ENCODE measurements around the gene PDCD5.
"Not testable (repeated sequence)": the region's sequence is repeated elsewhere in the genome, so short reads cannot be mapped to it uniquely, and the experiment has no call there.

Gene PDCD5, protein sequence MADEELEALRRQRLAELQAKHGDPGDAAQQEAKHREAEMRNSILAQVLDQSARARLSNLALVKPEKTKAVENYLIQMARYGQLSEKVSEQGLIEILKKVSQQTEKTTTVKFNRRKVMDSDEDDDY

DNA sequence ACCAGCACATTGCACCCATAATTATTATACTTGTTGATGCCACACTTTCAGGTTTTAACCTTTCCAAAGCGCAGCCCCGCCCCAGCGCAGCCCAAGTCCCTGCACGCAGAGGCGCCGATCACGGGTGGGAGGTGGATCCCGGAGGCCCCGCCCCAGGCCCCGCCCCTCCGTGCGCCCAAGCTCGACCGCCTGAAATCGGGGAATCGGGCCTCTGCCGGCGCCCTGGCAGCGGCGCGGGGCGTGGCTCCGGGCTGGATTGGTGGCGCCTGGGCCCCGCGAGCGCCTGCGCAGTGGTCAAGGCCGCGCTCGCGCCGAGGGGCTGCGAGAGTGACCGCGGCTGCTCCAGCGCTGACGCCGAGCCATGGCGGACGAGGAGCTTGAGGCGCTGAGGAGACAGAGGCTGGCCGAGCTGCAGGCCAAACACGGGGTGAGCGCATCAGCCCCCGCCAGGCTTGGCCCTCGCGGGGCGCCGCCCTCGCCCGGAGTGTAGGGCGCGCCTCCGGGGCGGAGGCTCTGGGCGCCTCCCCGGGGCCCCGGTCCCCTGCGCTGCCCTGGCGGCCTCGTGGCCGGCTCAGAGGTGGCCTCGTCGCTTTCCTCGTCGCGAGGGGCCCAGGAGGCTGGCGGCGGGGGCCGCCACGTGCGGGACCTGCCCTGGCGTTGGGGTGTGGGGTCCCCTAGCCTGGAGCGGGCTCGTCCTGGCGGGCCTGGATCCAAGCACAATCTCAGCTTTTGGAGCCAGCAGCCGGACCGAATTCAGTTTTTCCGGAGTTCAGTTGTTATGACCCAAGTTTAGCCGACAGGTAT lies at the start of gene PDCD5:
Gene PDCD5, plus strand, starts transcription at position 290 of the 804 bp plus-strand sequence. Its CDS starts 72 bp downstream, at position 362.
- DNase-seq (ENCODE audit: low spot score) = peak; percentile 94

DNA sequence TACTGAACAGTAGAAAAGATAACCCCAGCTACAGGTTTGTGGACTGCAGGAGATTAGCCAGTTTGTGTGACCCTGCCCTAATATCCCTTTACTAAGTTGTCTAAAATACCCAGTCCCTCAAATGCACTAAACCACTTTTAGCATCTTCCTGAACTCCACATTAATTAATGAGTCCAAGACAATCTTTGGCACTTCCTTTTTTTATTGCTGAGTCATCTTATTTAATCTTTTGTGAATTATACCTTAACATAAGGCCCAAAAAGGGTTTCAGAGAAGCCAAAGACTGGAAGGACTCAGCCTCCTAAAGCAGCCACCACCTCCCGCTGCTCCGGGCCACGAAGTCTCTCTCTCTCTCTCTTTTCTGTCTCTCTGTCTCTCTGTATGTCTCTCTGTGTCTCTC lies 48.8 kb upstream of the PDCD5 start:
- DNase-seq (ENCODE audit: low spot score) = no peak

DNA sequence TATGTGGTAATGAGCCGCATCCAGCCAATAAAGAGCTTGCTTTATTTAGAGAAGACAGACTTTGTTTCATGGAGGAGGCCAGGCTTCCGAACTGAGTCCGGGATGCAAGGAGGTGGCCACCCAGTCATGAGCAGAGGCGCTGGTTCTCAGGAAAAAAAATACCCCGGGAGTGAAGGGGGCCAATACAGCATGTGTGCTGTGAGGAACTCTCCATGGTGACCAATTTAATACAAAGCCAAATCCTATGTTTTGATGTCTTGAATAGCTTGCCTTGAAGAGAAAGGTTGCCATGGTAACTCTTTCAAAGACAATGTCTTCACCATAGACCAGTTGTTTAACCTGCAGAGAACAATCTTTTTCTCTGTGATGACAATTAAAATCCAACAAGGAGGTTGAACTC lies 43.4 kb upstream of the PDCD5 start:
- DNase-seq (ENCODE audit: low spot score) = no peak

DNA sequence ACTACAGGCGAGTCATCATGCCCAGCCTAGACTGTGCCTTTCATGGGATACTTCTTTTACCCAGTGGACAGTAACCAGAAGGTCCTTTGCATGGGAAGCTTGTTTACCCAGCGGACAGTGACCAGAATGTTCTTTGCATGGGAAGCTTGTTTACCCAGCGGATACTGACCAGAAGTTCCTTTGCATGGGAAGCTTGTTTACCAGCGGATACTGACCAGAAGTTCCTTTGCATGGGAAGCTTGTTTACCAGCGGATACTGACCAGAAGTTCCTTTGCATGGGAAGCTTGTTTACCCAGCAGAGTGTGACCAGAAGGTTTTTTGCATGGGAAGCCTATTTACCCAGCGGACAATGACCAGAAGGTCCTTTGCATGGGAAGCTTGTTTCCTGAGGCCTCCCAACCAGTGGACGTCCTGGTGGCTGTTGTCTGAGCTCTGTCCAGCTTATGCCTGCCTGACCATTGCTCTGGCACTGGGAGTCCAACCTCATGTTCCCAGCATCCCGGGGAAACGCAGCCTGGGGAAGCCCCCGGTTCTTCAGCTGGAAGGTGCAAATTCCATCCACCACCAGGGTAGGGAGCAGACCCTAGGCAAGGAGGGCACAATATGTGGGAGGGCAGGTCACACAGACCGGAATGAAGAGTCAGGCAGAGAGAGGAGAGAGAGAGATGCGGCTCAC lies 41.6 kb upstream of the PDCD5 start:
- no peak for DNase-seq (ENCODE audit: low spot score)

DNA sequence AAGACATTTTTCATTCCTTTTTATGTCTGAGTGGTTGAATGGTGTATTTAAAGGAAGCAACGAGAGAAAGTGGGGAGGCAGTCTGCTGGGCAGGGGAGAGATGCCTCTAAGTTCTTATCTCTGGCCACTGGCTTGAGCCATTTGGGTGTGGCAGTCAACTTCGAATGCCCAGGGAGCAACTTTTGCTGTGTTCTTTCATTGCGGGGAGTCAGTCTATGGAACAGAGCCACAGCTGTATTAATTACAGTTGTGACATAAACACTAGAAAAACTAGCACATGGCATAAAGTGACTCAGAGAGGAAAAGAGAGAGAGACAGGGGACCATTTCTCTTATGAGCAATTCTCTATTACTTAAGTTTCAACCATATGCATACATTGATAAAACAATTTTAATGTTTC lies 40.4 kb upstream of the PDCD5 start:
- no peak for DNase-seq (ENCODE audit: low spot score)

DNA sequence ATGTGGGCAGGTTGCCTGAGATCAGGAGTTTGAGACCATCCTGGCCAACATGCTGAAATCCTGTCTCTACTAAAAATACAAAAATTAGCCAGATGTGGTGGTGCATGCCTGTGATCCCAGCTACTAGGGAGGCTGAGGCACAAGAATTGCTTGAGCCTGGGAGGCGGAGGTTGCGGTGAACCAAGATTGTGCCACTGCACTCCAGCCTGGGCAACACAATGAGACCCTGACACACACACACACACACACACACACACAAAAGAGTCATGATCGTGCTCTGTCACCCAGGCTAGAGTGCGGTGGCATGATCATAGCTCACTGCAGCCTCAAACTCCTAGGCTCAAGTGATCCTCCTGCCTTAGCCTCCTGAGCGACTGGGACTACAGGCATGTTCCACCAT lies 39.6 kb upstream of the PDCD5 start:
- DNase-seq (ENCODE audit: low spot score) = not testable (repeated sequence)

DNA sequence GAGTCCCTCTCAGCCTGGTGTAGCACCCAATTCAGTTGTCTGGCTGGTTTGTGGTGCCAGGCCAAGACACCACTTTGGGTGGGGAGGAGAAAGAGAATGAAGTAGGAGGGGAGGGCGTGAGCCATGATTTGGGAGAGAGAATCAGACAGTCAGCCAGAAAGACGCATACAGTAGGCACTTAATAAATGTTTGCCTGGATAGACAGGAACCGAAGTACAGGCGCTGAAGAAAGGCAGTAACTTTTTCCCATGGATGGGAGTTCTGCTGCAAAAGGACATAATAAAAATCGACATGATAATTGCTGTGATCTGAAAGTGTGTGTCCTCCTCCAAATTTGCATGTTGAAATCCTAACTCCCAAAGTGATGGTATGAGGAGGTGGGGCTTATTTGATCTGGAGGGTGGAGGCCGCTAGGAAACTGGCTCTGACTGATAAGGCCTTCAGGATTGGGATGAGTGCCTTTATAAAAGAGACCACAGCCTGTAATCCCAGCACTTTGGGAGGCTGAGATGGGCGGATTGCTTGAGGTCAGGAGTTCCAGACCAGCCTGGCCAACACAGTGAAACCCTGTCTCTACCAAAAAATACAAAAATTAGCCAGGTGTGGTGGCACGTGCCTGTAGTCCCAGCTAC lies 38.4 kb upstream of the PDCD5 start:
- no peak for DNase-seq (ENCODE audit: low spot score)

DNA sequence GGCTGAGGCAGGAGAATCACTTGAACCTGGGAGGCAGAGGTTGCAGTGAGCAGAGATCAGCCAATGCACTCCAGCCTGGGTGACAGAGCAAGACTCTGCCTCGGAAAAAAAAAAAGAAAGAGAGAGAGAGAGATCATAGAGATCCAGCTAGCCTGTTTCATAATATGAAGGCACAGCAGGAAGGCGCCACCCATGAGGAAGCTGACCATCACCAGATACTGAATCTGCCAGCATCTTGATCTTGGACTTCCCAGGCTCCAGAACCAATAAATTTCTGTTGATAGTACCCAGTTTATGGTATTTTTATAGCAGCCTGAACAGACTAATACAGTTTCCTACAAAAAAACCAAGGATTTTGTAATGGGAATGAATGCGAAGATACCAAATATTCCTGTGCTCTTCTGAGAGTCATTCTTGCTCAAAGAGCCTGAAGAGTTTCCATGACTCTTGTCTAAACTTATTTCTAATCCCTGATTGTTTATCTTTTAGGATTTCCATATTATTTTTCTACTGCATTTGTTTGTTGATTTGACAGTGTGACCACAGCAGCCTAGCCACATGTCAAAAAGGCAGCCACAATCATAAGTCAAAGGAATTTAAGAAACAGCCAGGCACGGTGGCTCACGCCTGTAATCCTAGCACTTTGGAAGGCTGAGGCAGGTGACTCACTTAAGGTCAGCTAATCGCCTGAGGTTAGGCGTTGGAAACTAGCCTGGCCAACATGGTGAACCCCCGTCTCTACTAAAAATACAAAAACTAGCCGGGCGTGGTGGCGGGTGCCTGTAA lies 37.7 kb upstream of the PDCD5 start:
- no peak for DNase-seq (ENCODE audit: low spot score)

DNA sequence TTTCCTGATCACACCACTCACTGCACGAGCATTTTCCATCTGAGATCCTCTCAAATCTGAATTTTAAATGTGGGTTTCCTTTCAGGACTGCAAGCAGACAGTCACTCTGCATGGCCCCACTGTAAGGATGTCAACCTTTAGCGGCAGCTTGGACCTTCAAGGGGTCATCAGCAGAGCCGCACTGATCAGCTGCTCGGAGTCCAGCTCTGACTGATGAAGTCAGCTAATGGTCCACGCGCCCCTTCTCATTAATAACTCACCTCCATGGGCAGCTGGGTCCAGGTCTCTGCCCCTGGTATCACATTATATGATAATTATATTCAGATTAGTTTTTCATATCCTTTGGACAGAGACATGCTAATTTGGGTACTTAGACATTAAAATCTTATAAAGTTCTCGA lies 36.1 kb upstream of the PDCD5 start:
- no peak for DNase-seq (ENCODE audit: low spot score)

DNA sequence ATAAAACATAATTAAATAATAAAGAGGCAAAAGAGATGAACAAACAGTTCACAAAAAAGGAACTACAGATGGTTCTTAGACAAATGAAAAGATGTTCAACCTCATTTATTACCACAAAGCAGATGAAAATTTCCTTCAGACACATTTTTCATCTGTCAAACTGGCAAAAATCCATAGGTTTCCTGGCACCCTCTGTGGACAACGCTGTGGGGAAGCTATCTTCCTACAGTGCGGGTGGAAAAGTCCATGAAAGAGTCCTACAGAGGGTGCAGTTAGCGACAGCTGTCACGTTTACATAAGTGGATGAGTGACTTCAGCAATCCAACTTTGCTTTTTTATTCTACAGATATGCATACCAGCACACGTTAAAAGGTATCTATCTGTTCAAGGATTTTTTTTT lies 30.3 kb upstream of the PDCD5 start:
- DNase-seq (ENCODE audit: low spot score) = no peak

DNA sequence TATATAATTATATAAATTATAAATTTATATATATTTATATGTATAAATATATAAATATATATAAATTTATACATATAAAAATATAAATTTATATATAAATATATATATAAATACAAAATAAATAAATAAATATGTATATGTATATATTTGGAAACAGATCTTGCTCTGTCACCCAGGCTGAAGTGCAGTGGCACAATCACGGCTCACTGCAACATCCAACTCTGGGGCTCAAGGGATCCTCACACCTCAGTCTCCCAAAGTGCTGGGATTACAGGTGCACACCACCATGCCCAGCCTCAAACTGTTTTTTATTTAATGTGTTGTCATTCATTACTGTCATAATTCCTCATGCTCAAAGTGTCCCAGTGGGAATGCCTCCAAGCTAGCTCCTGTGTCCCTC lies 25.2 kb upstream of the PDCD5 start:
- DNase-seq (ENCODE audit: low spot score) = no peak

DNA sequence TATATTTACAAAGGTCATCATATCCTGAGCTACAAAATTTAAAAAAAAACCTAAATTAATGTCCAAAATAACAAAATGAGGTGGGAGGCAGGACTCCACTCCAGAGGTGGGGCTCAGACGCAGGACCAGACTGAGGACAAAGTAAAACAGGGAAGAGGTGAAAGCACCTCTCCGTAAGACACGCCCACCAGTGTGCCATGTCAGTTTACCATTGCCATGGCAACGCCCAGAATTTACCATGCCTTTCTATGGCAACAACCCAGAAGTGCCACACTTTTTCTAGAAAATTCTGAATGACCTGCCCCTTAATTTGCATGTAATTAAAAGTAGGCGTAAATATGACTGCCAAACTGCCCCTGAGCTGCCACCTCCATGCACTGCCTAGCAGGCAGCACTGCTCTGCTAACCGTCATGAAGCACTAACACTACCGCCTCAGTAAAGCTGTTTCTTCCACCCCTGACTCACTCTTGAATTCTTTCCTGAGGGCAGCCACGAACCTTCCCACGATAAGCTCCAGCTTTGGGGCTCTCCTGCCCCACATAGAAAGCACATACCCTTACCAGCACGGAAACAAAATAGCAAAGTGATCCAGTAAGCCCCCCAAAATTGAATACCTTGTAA lies 22.3 kb upstream of the PDCD5 start:
- DNase-seq (ENCODE audit: low spot score) = no peak

DNA sequence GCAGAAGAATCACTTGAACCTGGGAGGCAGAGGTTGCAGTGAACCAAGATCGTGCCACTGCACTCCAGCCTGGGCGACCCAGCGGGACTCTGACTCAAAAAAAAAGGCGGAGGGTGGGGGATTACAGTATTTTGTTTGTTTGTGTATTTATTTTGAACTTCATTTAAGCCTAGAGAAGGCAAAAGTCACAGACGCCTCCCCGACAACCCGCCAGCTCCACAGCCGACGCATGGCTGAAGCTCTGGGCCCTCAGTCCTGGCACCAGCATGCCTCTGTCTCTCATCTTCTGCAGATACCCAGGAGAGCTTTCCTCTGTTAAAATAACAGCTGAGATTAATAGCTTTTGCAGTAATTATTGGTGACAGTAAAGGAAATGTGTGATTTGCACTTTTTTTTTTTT lies 17.2 kb upstream of the PDCD5 start:
- DNase-seq (ENCODE audit: low spot score) = no peak

DNA sequence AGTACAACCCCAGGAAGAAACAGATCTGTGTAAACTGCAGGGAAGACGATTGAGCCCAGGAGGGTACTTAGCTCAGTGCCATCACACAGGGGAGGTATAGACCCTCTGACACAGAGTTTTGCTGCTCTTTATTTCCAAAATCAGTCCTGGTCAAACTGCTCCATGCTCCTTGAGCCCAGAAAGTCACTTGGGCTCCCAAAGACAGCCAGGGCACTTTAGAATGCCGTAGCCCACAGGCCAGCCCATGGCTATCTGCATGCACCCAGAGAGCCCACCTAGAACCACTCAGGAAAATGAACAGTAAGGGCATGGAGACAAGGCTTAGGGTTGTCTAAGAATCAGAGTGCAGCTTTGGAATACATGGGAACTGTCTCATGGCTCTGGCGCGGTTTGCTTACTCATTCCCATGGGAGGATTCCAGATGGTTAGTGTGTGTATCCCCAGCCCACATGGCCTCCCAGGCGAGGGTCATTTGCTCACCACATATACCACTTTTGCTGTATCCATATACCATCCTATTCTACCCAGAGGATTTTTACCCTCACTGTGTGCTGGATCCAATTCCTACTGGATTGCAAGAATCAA lies 14.7 kb upstream of the PDCD5 start:
- peak; percentile 46 for DNase-seq (ENCODE audit: low spot score)

DNA sequence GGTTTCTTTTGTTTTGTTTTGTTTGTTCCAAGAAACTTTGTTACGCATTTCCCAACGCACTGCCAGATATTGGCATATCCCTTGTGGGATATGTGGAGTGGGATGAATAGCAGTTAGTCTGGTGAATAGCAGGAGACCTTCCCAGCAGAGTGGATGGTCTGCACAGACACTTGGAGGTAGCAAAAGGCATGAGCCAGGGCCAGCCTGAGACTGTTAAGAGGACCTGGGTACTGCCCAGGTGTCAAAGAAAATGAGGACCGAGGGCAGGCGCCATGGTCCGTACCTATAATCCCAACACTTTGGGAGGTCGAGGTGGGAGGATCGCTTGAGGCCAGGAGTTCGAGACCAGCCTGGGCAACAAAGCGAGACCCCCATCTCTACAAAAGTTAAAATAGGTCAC lies 13.5 kb upstream of the PDCD5 start:
- DNase-seq (ENCODE audit: low spot score) = no peak

DNA sequence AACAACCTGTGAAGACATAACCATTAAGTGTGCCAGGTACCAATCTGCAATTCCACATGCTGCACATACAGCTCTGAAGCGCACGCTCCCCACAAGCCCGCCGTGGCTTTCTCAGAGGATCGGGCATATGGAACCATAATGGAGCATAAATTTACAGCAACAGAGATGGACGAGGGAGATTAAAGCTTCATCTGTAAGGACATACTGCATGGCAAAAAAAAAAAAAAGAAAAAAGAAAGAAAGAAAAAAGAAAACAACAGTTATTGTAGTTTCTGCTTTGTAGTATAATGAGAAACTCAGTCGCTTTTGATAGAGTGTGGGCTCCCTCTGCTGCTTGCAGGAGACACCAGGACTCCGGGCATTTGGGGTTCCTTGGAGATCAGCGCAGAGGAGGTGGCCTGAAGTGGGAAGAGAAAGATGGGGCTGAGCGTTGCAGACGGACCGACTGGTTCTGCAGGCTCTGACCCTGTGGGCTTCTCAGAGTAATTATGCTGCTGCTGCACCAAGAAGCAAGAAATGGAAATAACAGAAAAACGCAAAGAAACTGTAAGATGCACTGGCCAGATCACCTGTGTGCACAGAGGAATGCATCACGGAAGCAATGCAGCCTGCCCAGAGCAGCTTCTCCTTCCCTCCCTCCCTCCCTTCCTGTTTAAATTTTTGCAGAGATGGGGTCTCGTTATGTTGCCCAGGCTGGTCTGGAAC lies 10.8 kb upstream of the PDCD5 start:
- DNase-seq (ENCODE audit: low spot score) = peak; percentile 43

DNA sequence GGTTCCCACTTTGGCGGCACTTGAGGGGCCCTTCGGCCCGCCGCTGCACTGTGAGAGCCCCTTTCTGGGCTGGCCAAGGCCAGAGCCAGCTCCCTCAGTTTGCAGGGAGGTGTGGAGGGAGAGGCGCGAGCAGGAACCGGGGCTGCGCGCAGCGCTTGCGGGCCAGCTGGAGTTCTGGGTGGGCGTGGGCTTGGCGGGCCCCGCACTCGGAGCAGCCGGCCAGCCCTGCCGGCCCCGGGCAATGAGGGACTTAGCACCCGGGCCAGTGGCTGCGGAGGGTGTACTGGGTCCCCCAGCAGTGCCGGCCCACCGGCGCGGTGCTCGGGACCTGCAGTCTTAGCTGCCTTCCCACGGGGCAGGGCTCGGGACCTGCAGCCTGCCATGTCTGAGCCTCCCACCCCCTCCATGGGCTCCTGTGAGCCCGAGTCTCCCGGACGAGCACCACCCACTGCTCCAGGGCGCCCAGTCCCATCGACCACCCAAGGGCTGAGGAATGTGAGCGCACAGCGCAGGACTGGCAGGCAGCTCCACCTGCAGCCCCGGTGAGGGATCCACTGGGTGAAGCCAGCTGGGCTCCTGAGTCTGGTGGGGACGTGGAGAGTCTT lies 9.4 kb upstream of the PDCD5 start:
- not testable (repeated sequence) for DNase-seq (ENCODE audit: low spot score)

DNA sequence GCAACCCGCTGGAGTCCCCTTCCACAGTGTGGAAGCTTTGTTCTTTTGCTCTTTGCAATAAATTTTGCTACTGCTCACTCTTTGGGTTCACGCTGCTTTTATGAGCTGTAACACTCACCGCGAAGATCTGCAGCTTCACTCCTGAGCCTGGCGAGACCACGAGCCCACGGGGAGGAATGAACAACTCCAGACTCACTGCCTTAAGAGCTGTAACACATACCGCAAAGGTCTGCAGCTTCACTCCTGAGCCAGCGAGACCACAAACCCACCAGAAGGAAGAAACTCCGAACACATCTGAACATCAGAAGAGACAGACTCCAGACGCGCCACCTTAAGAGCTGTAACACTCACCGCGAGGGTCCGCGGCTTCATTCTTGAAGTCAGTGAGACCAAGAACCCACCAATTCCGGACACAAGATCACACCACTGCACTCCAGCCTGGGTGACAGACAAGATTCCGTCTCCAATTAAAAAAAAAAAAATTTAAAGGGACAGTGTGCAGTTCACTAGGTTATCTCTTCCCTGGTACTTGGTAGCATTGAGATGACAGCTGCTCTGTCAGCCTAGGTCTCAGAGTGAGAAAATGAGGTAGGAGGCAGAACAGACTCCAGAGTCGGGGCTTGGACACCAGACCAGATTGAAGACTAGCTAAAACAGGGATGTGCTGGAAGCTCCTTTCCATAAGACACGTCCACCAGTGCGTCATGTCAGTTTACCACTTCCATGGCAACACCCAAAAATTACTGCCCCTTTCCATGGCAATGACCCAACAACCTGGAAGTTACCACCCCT lies 8.1 kb upstream of the PDCD5 start:
- DNase-seq (ENCODE audit: low spot score) = not testable (repeated sequence)

DNA sequence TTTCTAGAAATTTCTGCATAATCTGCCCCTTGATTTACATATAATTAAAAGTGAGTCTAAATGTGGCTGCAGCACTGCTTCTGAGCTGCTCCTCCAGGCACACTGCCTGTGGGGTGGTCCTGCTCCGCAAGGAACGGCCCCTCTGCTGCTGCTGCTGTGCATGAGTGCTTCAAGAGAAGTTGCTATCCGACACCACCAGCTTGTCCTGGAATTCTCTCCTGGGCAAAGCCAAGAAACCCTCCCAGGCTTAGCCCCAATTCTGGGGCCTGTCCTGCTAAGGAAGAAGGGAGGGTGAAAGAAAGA lies 7.5 kb upstream of the PDCD5 start:
- no peak for DNase-seq (ENCODE audit: low spot score)

DNA sequence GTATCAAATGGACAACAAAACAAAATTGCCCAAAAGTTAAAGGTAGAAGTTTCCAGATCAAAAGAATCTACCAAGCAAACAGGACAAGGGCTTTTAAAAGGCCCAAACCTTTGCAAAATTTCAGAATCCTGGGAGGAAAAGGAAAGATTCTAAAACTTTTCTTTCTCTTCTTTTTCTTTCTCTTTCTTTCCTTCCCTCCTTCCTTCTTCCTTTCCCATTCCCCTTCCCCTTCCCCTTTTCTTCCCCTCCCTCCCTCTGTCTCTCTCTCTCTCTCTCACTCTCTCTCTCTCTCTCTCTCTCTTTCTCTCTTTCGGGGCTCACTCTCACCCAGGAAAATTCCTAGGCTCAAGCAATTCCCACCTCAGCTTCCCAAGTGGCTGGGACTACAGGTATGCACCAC lies 4.2 kb upstream of the PDCD5 start:
- no peak for DNase-seq (ENCODE audit: low spot score)

All from hepatic stellate cell (primary cell).